AG04449 (cell line): ENCODE measurements around the gene OR56B1.
"Not testable (repeated sequence)": the region's sequence is repeated elsewhere in the genome, so short reads cannot be mapped to it uniquely, and the experiment has no call there.

ENCODE experiments used
- CTCF ChIA-PET: fragments of 350-600 bp; formaldehyde crosslinking; extraction: SDS; loops from one replicate; lab custom pipeline; 2021; ENCODE audit warnings: antibody characterized with exemption; lab: Yijun Ruan, JAX
- POLR2A ChIA-PET: fragments of 400-600, 350-600 bp; formaldehyde crosslinking; extraction: SDS; loops from one replicate; lab custom pipeline; 2020; ENCODE audit warnings: antibody characterized with exemption, inconsistent platforms; lab: Yijun Ruan, JAX
- DNase-seq: peaks from one replicate; pipeline ENCODE4 v3.0.0-alpha.2; 2010; ENCODE audit warnings: low read depth, low spot score
- H3K4me3 ChIP-seq: 2 replicates; pipeline ENCODE4 v1.5.1; 2011; ENCODE audit warnings: low read depth, mild to moderate bottlenecking, control low read depth, low read length
- TF ChIP-seq, protein P1 (sequence below): IDR thresholded peaks from one replicate; pipeline ENCODE4 v1.5.1; 2011; ENCODE audit warnings: mild to moderate bottlenecking, moderate library complexity, low read length, control low read depth, inconsistent platforms; ENCODE audit not compliant: insufficient read depth; ENCODE audit errors: missing control alignments

OR56B1 gene

GRCh38 chr11:5701055-5701577 is 35.1 kb upstream of the OR56B1 start:
- TF ChIP-seq, protein P1, sequence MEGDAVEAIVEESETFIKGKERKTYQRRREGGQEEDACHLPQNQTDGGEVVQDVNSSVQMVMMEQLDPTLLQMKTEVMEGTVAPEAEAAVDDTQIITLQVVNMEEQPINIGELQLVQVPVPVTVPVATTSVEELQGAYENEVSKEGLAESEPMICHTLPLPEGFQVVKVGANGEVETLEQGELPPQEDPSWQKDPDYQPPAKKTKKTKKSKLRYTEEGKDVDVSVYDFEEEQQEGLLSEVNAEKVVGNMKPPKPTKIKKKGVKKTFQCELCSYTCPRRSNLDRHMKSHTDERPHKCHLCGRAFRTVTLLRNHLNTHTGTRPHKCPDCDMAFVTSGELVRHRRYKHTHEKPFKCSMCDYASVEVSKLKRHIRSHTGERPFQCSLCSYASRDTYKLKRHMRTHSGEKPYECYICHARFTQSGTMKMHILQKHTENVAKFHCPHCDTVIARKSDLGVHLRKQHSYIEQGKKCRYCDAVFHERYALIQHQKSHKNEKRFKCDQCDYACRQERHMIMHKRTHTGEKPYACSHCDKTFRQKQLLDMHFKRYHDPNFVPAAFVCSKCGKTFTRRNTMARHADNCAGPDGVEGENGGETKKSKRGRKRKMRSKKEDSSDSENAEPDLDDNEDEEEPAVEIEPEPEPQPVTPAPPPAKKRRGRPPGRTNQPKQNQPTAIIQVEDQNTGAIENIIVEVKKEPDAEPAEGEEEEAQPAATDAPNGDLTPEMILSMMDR = no peak
- no peak for DNase-seq
- POLR2A ChIA-PET = no interaction called here
- no peak overlapping the region for H3K4me3 ChIP-seq
- CTCF ChIA-PET = interaction anchor here (2.2 kb wide), 1 partner anchor 16 kb away, joined by 8 read pairs; the partner anchor contains the start of gene TRIM5

DNA sequence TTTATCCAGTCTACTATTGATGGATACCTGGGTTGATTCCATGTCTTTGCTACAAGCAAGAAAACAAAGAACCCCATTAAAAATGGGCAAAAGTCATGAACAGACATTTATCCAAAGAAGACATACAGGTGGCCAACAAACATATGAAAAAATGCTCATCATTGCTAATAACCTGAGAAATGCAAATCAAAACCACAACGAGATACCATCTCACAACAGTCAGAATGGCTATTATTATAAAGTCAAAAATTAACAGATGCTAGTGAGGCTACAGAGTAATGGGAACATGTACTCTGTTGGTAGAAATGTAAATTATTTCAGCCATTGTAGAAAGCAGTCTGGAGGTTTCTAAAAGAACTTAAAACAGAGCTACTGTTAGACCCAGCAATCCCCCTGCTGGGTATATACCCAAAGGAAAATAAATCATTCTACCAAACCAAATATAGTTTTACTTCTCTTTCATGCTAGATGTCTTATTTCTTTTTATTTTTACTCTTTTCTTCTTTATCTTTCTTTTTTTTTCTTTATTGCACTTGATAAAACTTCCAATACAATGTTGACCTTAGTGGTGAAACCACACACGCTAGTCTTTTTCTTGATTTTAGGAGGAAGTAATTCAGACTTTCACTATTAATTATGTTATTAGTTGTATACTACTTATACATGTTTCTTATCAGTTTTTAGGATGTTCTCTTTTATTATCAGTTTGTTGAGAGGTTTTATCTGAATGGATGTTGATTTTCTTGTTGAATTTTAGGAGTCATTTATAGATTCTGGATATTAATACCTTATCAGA is 32.3 kb upstream of the OR56B1 start:
- POLR2A ChIA-PET = no interaction called here
- CTCF ChIA-PET = no interaction called here
- TF ChIP-seq, protein P1 = no peak
- no peak overlapping the region for H3K4me3 ChIP-seq
- DNase-seq = no peak

- ChIA-PET POLR2A (no interaction called here), CTCF (no interaction called here)
- TF ChIP-seq, protein P1 = no peak
- no peak overlapping the region for H3K4me3 ChIP-seq
- no peak for DNase-seq
Observed at GRCh38 chr11:5705688-5706087, 30.6 kb upstream of the OR56B1 start.

DNA sequence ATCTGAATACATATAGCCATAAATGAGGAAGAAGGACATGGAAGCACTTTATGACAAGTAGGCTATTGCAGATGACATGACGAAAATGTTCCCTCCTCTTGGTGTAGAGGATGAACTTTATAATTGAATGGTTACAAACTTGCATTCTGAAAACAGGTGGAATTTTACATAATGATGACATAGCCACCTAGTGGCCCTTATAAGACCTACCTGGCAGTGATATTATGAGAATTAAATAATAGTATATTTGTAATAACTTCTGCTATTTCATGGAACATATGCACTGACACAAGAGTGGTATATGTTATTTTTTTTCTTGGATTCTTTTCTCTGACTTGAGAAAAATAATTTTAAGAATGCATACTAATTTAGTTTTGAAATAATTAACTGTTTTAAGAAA is 23.7 kb upstream of the OR56B1 start:
- TF ChIP-seq, protein P1 = peak; percentile 8
- POLR2A ChIA-PET = no interaction called here
- no peak overlapping the region for H3K4me3 ChIP-seq
- no peak for DNase-seq
- CTCF ChIA-PET = no interaction called here

DNA sequence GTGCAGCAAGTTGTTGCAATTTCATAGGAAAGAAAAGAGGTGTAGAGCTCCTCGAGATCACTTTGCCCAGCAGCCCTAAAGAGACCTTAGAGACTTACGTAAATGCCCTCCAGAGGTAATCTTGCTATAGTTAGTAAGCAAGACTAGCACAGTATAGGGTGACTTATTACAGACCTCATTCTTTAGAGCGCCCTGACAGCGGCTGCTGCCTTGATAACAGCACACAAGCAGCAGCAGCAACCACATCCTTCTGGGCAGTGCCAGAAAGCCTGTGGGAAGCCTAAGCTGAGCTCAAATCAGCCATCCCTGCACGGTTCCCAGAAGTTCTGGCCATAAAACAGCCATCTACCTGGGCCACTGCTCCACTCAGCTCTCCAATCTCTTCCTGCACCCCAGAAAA is 22.6 kb upstream of the OR56B1 start:
- ChIA-PET CTCF (interaction anchor here (1.3 kb wide), 1 partner anchor 114 kb away, joined by 4 read pairs; no protein-coding TSS in a partner anchor), POLR2A (no interaction called here)
- H3K4me3 ChIP-seq = no peak overlapping the region
- TF ChIP-seq, protein P1 = no peak
- no peak for DNase-seq

GRCh38 chr11:5716518-5716917 is 19.7 kb upstream of the OR56B1 start:
- POLR2A ChIA-PET, DNase-seq, CTCF ChIA-PET, H3K4me3 ChIP-seq: not testable (repeated sequence)
